ENCODE results near the gene ECT2L.
A peak's percentile ranks its signal among the peaks of the same experiment; 100 is the strongest.

Gene ECT2L

GRCh38 chr6:138803861-138804260 is 8.0 kb downstream of the ECT2L start:
- no peak for DNase-seq (ENCODE audit: low spot score)

- no peak for DNase-seq (ENCODE audit: low spot score)
Observed at GRCh38 chr6:138805016-138805765, 9.3 kb downstream of the ECT2L start.

GRCh38 chr6:138806889-138807288 is 11.0 kb downstream of the ECT2L start:
- DNase-seq (ENCODE audit: low spot score), result no peak

- no peak for DNase-seq (ENCODE audit: low spot score)
Observed at GRCh38 chr6:138809677-138810076, 13.8 kb downstream of the ECT2L start.

GRCh38 chr6:138811866-138812265 is 16.0 kb downstream of the ECT2L start:
- DNase-seq (ENCODE audit: low spot score), result no peak

- no peak for DNase-seq (ENCODE audit: low spot score)
Observed at GRCh38 chr6:138814179-138814834, 18.4 kb downstream of the ECT2L start.

- DNase-seq (ENCODE audit: low spot score), result no peak
Observed at GRCh38 chr6:138815221-138815620, 19.3 kb downstream of the ECT2L start.

GRCh38 chr6:138815797-138816528 is 20.1 kb downstream of the ECT2L start:
- no peak for DNase-seq (ENCODE audit: low spot score)

- peak; percentile 60 for DNase-seq (ENCODE audit: low spot score)
Observed at GRCh38 chr6:138817799-138818198, 21.9 kb downstream of the ECT2L start.

- no peak for DNase-seq (ENCODE audit: low spot score)
Observed at GRCh38 chr6:138818496-138819194, 22.8 kb downstream of the ECT2L start.

- DNase-seq (ENCODE audit: low spot score), result no peak
Observed at GRCh38 chr6:138821519-138821918, 25.6 kb downstream of the ECT2L start.

GRCh38 chr6:138824482-138825144 is 28.7 kb downstream of the ECT2L start:
- no peak for DNase-seq (ENCODE audit: low spot score)

- DNase-seq (ENCODE audit: low spot score), result no peak
Observed at GRCh38 chr6:138830248-138830647, 34.4 kb downstream of the ECT2L start.

GRCh38 chr6:138832182-138832581 is 36.3 kb downstream of the ECT2L start:
- DNase-seq (ENCODE audit: low spot score), result no peak

- no peak for DNase-seq (ENCODE audit: low spot score)
Observed at GRCh38 chr6:138833816-138834539, 38.1 kb downstream of the ECT2L start.

- no peak for DNase-seq (ENCODE audit: low spot score)
Observed at GRCh38 chr6:138837246-138837645, 41.4 kb downstream of the ECT2L start.

GRCh38 chr6:138844192-138844591 is 48.3 kb downstream of the ECT2L start:
- no peak for DNase-seq (ENCODE audit: low spot score)

GRCh38 chr6:138847884-138848283 is 52.0 kb downstream of the ECT2L start:
- DNase-seq (ENCODE audit: low spot score), result no peak

GRCh38 chr6:138848461-138848860 is 52.6 kb downstream of the ECT2L start:
- DNase-seq (ENCODE audit: low spot score), result no peak

- no peak for DNase-seq (ENCODE audit: low spot score)
Observed at GRCh38 chr6:138849791-138850190, 53.9 kb downstream of the ECT2L start.

GRCh38 chr6:138856654-138857053 is 60.8 kb downstream of the ECT2L start:
- DNase-seq (ENCODE audit: low spot score), result no peak

Data from ecto neural progenitor cell (in vitro differentiated cells).